Measurements from ENCODE around the gene COPS8.

Gene COPS8

GRCh38 chr2:237143676-237144440 lies 58.2 kb downstream of the COPS8 start:
- Mint-ChIP-seq H3K4me1 (no peaks in the 10 kb centered on the region), H3K36me3 (ENCODE audit: low read depth) (peaks cover 10% of the 10 kb centered on the region), H3K9me3 (peaks cover 29% of the 10 kb centered on the region), H3K27ac (no peak overlapping the region), H3K4me3 (no peak overlapping the region), H3K27me3 (ENCODE audit: low read depth) (no peaks in the 10 kb centered on the region)
- TF ChIP-seq, protein P1, sequence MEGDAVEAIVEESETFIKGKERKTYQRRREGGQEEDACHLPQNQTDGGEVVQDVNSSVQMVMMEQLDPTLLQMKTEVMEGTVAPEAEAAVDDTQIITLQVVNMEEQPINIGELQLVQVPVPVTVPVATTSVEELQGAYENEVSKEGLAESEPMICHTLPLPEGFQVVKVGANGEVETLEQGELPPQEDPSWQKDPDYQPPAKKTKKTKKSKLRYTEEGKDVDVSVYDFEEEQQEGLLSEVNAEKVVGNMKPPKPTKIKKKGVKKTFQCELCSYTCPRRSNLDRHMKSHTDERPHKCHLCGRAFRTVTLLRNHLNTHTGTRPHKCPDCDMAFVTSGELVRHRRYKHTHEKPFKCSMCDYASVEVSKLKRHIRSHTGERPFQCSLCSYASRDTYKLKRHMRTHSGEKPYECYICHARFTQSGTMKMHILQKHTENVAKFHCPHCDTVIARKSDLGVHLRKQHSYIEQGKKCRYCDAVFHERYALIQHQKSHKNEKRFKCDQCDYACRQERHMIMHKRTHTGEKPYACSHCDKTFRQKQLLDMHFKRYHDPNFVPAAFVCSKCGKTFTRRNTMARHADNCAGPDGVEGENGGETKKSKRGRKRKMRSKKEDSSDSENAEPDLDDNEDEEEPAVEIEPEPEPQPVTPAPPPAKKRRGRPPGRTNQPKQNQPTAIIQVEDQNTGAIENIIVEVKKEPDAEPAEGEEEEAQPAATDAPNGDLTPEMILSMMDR (IDR thresholded peaks at IDR 0.05; ENCODE audit: unreplicated experiment in 3 of 3): no peak

GRCh38 chr2:237144516-237144915 lies 58.8 kb downstream of the COPS8 start:
- no peak overlapping the region for H3K27ac Mint-ChIP-seq
- H3K9me3 Mint-ChIP-seq: peaks cover 35% of the 10 kb centered on the region
- H3K4me3 Mint-ChIP-seq: no peak overlapping the region
- H3K36me3 Mint-ChIP-seq (ENCODE audit: low read depth): peaks cover 10% of the 10 kb centered on the region
- TF ChIP-seq, protein P1 (IDR thresholded peaks at IDR 0.05; ENCODE audit: unreplicated experiment in 3 of 3): no peak
- H3K27me3 Mint-ChIP-seq (ENCODE audit: low read depth): no peaks in the 10 kb centered on the region
- H3K4me1 Mint-ChIP-seq: no peaks in the 10 kb centered on the region

GRCh38 chr2:237147317-237147716 lies 61.6 kb downstream of the COPS8 start:
- Mint-ChIP-seq H3K4me1 (no peaks in the 10 kb centered on the region), H3K27me3 (ENCODE audit: low read depth) (no peaks in the 10 kb centered on the region), H3K27ac (no peak overlapping the region), H3K36me3 (ENCODE audit: low read depth) (peaks cover 10% of the 10 kb centered on the region), H3K9me3 (peaks cover 41% of the 10 kb centered on the region), H3K4me3 (no peak overlapping the region)
- TF ChIP-seq, protein P1 (IDR thresholded peaks at IDR 0.05; ENCODE audit: unreplicated experiment in 3 of 3): no peak

DNA sequence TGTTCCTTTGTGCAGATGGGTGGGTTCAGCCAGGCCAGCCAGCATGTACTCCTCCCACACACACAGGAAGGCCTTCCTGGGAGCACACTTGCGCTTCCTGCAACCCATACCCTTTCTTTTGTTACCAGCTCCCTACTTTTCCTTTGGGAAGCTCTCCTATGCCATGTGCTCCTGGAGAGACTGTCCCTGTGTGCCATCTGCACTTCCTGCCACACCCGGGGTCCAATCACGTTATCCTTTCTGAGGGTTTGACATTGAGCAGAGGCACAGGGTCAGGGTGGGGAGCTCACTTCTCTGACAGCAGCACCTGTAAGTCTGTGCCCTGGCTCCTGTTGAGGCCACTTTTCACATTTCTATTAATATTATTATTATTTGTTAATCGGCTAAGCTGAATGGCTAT lies 62.9 kb downstream of the COPS8 start:
- H3K4me1 Mint-ChIP-seq: no peaks in the 10 kb centered on the region
- peaks cover 41% of the 10 kb centered on the region for H3K9me3 Mint-ChIP-seq
- H3K27me3 Mint-ChIP-seq (ENCODE audit: low read depth): no peaks in the 10 kb centered on the region

DNA sequence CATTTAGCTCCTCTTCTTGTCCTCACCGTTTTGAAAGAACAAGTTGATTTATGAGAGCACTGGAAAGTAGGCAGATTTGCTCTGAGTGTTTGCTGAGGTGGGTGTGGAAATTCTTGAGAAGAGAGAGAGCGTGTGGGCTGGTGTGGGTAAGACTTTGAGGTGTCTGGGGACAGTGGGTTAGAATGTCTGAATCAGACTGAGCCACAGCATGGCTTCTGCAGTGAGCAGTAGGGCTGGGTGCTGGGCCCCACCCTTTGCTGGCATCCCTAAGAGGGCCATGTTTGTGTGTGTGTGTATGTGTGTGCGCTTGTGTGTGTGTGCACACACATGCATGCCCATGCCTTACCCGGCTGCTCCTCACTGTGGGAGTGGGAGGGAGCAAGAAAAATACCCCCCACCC lies 63.7 kb downstream of the COPS8 start:
- H3K4me1 Mint-ChIP-seq: peaks cover 4% of the 10 kb centered on the region
- no peaks in the 10 kb centered on the region for H3K27me3 Mint-ChIP-seq (ENCODE audit: low read depth)
- no peak overlapping the region for H3K4me3 Mint-ChIP-seq
- TF ChIP-seq, protein P1 (IDR thresholded peaks at IDR 0.05; ENCODE audit: unreplicated experiment in 3 of 3): no peak
- no peak overlapping the region for H3K27ac Mint-ChIP-seq
- peaks cover 41% of the 10 kb centered on the region for H3K9me3 Mint-ChIP-seq
- peaks cover 10% of the 10 kb centered on the region for H3K36me3 Mint-ChIP-seq (ENCODE audit: low read depth)

More for the DNA sequence above, 62.9 kb downstream of the COPS8 start:
- Mint-ChIP-seq H3K36me3 (ENCODE audit: low read depth) (peaks cover 10% of the 10 kb centered on the region), H3K27ac (no peak overlapping the region), H3K4me3 (no peak overlapping the region)
- TF ChIP-seq, protein P1 (IDR thresholded peaks at IDR 0.05; ENCODE audit: unreplicated experiment in 3 of 3): no peak

Measured in nephron (organoid).